ENCODE results near the gene ANXA6. TPM values are rescaled to one million over a fixed set of nuclear protein-coding genes. Genes with fewer than 3 reads are reported as not detected.

ANXA6 gene
- polyA plus RNA-seq, 1 donor (not counting 4 experiments of a cell fraction or from before 2014, with no cell fraction given) = 37.0 TPM

GRCh38 chr5:151086905-151087360 lies 70.6 kb downstream of the ANXA6 start:
- no peak for FAIRE-seq
- Histone ChIP-seq H3K4me2 (ENCODE audit: control insufficient read depth, extremely low read depth, insufficient read depth, low read depth, low read length) (peak overlapping the region; percentile 58), H3K4me1 (ENCODE audit: control insufficient read depth, extremely low read depth, insufficient read depth, low read length) (peaks cover 50% of the 10 kb centered on the region), H3K4me3 (ENCODE audit: control insufficient read depth in 2 of 3, extremely low read depth in 1 of 3, insufficient read depth in 2 of 3, low read depth in 1 of 3, low read length in 3 of 3) (peak overlapping the region; percentile 44 to 66 (median 55)), H3K9me3 (ENCODE audit: control insufficient read depth, low read depth, low read length) (no peaks in the 10 kb centered on the region), H3K9ac (ENCODE audit: control insufficient read depth, extremely low read depth, insufficient read depth, low read length) (peak overlapping the region; percentile 82), H3K36me3 (ENCODE audit: control insufficient read depth in 2 of 2, extremely low read depth in 1 of 2, insufficient read depth in 2 of 2, low read length in 2 of 2) (no peaks in the 10 kb centered on the region), H3K9me1 (ENCODE audit: control insufficient read depth, extremely low read depth, insufficient read depth, low read length) (no peaks in the 10 kb centered on the region), H3K27ac (ENCODE audit: control insufficient read depth, insufficient read depth, low read length) (peak overlapping the region; percentile 69), H3K27me3 (ENCODE audit: control insufficient read depth, extremely low read depth, insufficient read depth, low read length) (no peaks in the 10 kb centered on the region), H4K20me1 (ENCODE audit: control insufficient read depth, extremely low read depth, insufficient read depth, low read length) (no peaks in the 10 kb centered on the region), H2AFZ (ENCODE audit: control insufficient read depth, low read length) (peak overlapping the region; percentile 50), H3K79me2 (ENCODE audit: control insufficient read depth, insufficient read depth, low read length) (peaks cover 14% of the 10 kb centered on the region)
- no peak for TF ChIP-seq EZH2 (IDR thresholded peaks at IDR 0.05; ENCODE audit: low read length)
- TF ChIP-seq, protein P1, sequence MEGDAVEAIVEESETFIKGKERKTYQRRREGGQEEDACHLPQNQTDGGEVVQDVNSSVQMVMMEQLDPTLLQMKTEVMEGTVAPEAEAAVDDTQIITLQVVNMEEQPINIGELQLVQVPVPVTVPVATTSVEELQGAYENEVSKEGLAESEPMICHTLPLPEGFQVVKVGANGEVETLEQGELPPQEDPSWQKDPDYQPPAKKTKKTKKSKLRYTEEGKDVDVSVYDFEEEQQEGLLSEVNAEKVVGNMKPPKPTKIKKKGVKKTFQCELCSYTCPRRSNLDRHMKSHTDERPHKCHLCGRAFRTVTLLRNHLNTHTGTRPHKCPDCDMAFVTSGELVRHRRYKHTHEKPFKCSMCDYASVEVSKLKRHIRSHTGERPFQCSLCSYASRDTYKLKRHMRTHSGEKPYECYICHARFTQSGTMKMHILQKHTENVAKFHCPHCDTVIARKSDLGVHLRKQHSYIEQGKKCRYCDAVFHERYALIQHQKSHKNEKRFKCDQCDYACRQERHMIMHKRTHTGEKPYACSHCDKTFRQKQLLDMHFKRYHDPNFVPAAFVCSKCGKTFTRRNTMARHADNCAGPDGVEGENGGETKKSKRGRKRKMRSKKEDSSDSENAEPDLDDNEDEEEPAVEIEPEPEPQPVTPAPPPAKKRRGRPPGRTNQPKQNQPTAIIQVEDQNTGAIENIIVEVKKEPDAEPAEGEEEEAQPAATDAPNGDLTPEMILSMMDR (optimal IDR thresholded peaks at IDR 0.05 in 1 of 3, IDR thresholded peaks at IDR 0.05 in 1 of 3, conservative IDR thresholded peaks at IDR 0.05 in 1 of 3; ENCODE audit: extremely low read depth in 1 of 3, insufficient read depth in 2 of 3, low read length in 3 of 3) = no peak
- DNase-seq (ENCODE audit: low read depth, low spot score) = no peak
- dilution Hi-C loops (cut with MboI; ENCODE audit: extremely low pct_ligation_motif_present, low sequenced_read_pairs) = no loop called here

DNA sequence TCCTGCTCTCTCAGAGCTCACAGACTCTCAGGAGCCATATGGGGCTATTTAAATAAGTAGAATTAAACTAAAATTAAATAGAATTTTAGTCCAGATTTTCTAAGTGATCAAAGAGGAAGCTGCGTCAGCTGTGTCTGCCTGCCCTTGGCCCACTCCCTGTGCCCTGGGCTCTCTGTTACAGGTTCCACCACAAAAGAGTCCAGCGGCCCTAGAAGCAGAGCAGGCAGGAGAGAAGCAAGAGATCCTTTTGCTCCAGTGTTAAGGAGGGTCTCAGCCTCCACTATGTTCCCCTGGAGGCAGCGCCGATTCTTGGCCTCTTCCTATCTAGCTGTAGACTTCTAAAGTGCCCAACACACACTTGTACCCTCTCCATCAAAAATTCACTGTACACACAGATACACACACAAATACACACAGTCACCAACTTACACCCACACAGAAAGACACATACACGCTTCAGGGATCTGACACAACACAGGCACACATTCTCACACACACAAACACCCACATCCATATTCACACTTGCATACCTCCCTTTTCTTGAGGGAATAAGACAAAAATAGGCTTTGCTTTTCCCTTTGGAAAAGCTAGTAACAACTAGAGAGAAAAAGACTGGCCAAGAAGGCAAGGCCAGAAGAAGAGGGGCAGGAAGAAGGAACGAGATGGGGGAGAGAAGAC lies 71.2 kb downstream of the ANXA6 start:
- H3K9me3 ChIP-seq (ENCODE audit: control insufficient read depth, low read depth, low read length) = no peaks in the 10 kb centered on the region
- H3K27me3 ChIP-seq (ENCODE audit: control insufficient read depth, extremely low read depth, insufficient read depth, low read length) = no peaks in the 10 kb centered on the region
- H3K36me3 ChIP-seq (ENCODE audit: control insufficient read depth in 2 of 2, extremely low read depth in 1 of 2, insufficient read depth in 2 of 2, low read length in 2 of 2) = no peaks in the 10 kb centered on the region
- peak overlapping the region; percentile 82 for H3K9ac ChIP-seq (ENCODE audit: control insufficient read depth, extremely low read depth, insufficient read depth, low read length)
- FAIRE-seq (peak; percentile 32), DNase-seq (ENCODE audit: low read depth, low spot score) (no peak)
- peak overlapping the region; percentile 58 for H3K4me2 ChIP-seq (ENCODE audit: control insufficient read depth, extremely low read depth, insufficient read depth, low read depth, low read length)
- peak overlapping the region; percentile 44 to 66 (median 55) for H3K4me3 ChIP-seq (ENCODE audit: control insufficient read depth in 2 of 3, extremely low read depth in 1 of 3, insufficient read depth in 2 of 3, low read depth in 1 of 3, low read length in 3 of 3)
- peaks cover 52% of the 10 kb centered on the region for H3K4me1 ChIP-seq (ENCODE audit: control insufficient read depth, extremely low read depth, insufficient read depth, low read length)
- TF ChIP-seq, protein P1 (optimal IDR thresholded peaks at IDR 0.05 in 1 of 3, IDR thresholded peaks at IDR 0.05 in 1 of 3, conservative IDR thresholded peaks at IDR 0.05 in 1 of 3; ENCODE audit: extremely low read depth in 1 of 3, insufficient read depth in 2 of 3, low read length in 3 of 3) = no peak
- no peak for TF ChIP-seq EZH2 (IDR thresholded peaks at IDR 0.05; ENCODE audit: low read length)
- peak overlapping the region; percentile 69 for H3K27ac ChIP-seq (ENCODE audit: control insufficient read depth, insufficient read depth, low read length)
- H4K20me1 ChIP-seq (ENCODE audit: control insufficient read depth, extremely low read depth, insufficient read depth, low read length) = no peaks in the 10 kb centered on the region
- H3K9me1 ChIP-seq (ENCODE audit: control insufficient read depth, extremely low read depth, insufficient read depth, low read length) = no peaks in the 10 kb centered on the region
- no peak overlapping the region for H2AFZ ChIP-seq (ENCODE audit: control insufficient read depth, low read length)
- dilution Hi-C loops (cut with MboI; ENCODE audit: extremely low pct_ligation_motif_present, low sequenced_read_pairs) = no loop called here
- peaks cover 18% of the 10 kb centered on the region for H3K79me2 ChIP-seq (ENCODE audit: control insufficient read depth, insufficient read depth, low read length)
